GM18867 (cell line): ENCODE results near the gene MAML2.

Experiments used
- ATAC-seq: cut with Tn5 transposase; IDR thresholded peaks from one replicate; pipeline ENCODE4 v1.9.1; 2021; ENCODE audit warnings: mild to moderate bottlenecking, moderate library complexity; ENCODE audit not compliant: unreplicated experiment

MAML2 gene

DNA sequence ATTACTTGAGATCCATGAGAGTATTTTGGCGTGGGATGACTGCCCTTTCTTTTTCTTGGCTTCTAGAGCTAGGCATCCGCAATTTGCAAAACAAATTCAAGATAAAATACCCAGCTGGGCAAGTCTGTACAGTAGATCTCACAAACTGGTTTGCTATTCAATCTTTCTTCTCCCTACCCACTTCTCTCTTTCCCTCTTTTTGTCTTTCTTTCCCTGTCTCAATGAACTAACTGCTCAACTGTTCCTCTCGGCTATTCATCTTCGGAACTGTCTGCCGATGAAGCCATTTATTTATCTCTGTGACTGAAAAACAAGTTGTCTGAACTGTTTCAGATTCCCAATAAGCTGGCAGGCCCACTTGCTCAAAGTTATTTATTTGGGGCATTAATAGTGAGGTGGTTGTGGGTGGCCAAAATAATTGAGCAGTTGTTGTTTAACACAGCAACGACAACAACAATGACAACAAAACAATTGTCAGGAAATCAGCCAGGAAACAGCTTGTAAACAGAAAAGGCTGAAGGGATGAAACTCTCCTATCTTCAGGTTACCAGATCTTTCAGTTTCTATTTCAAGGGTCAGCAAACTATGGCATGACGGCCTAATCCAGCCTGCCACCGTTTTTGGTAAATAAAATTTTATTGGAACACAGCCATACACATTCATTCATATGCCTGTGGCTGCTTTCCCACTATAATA, 343.1 kb downstream of the MAML2 start:
- no peak for ATAC-seq

DNA sequence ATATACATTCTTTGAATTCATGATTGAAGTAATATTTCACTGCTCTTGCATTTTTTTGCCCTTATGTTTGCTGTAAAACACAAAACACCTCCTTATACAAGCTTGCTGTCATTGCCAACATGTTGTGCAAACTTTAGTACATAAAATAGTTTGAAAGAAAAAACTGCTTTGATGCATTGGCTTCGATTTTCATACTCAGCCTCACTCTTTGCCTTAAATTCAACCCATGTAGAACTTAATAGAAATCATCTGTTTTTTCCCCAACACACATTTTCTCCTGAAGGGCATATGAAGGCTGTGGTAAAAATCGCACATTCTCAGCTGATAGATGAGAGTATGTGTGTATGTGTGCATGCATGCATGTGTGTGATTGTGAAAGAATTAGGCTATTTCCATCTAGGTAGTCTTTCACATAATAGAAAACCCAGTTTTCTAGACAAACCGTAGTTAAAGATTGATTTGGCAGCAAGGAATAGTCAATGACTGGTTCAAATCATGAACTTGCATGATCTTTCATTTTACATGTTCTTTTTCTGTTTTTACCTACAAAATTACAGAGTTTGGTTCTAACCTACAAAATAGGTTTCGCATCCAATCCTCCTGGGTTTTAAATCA, 346.3 kb downstream of the MAML2 start:
- ATAC-seq, result no peak

DNA sequence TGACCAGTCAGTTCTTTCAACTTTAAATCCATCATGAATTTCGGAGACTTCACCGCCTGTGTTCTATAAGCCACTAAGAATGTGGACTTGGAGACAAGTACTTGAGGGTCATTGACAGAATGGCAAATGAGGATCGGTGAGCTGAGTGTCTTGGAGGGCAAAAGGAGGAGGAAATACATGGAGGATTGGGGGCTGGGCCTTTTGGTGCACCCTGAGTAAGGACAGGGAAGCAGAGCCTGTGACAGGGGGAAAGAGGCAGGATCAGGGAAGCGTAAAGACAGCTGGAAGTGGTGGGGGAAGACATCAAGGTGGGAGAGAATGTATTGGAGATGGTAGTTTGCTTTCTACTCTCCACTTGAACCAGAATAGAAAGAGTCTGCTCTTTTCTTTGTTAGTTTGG, 348.7 kb downstream of the MAML2 start:
- no peak for ATAC-seq

DNA sequence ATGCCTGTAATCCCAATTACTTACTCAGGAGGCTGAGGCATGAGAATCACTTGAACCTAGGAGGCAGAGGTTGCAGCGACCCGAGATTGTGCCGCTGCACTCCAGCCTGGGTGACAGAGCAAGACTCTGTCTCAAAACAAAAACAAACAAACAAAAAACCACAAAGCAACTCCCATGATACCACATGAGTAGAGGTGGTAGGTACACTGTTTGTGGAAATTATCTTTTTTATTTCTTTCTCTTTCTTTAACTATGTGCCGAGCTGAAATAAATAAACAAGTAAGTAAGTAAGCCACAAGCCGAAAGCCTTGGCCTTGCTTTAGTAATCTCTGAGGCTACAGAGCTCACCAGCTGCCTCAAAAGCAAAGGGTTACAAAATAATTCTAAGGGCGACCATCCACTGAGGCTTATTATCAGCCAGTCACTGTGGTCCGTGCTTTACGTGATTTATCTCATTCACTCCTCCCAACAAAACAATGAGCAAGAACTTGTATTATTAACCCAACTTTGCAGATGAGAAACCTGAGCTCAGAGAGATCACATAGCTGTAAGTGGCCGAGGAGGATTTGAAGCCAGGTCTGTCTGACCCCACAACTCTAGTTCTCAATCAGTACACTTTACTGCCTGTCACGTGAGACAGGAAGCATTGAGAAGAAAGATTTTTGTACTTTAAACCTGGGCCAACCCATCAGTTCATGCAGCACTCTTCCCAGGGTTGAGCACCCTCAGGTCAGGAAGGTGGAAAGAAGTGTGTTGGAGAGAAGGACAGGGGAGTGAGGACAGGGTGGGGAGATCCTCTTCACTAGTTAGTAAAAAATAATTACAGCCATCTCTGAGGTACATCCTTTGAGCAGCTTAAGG, 349.3 kb downstream of the MAML2 start:
- ATAC-seq, result no peak

DNA sequence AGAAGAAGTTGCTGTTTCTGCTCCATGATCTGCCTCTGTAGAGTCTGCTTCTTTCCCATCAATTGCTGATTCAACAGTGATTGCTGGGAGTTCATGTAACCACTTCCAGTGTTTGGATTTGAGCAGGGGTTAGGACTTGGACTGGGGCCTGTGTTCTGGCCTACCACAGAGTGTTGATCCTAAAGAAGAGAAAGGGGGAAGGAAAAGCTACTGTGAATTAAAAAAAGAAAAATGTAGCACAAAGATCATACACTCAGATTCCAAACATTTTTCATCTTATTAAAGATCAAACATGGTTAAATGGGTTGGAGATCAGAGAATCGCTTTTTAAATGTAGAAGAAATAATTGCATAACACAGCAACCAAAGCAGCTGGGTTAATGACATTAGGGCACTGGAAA, 351.4 kb downstream of the MAML2 start:
- ATAC-seq, result no peak

DNA sequence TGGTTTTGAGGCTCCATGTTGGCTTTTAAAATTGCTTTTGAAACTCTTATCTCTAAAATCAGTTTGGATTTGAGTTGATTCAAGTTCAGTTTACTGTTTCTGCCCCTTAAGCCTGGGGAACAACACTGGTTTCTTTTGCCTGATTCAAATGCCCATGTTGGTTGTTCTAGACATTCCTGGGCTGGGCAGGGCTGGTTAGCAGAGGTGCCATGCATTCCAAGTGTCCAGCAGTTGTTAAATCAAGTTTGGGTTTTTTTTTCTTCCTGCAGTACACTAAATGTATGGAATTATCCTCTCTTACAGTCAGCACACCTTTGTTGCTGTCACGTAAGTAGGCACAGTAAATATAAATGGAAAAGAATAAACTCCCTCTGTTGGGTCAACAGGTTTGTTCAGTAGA, 351.9 kb downstream of the MAML2 start:
- no peak for ATAC-seq

DNA sequence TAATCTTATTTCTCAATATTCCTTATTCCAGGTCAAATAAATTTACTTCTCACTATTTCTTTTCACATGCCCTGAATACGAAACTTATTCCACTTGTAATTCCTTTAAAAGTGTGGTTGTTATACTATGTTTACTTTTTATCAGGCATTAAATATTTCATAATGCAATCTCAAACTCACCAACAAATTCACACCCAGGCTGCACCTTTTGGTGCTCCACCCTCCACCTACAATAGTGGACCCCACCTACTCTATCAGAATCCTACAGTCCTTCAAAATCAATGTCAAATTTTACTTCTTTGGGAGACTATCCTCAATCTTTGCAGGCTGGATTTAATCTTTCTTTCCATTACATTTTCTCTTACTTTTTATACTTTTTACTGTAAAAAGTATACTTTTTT, 353.2 kb downstream of the MAML2 start:
- ATAC-seq, result no peak

DNA sequence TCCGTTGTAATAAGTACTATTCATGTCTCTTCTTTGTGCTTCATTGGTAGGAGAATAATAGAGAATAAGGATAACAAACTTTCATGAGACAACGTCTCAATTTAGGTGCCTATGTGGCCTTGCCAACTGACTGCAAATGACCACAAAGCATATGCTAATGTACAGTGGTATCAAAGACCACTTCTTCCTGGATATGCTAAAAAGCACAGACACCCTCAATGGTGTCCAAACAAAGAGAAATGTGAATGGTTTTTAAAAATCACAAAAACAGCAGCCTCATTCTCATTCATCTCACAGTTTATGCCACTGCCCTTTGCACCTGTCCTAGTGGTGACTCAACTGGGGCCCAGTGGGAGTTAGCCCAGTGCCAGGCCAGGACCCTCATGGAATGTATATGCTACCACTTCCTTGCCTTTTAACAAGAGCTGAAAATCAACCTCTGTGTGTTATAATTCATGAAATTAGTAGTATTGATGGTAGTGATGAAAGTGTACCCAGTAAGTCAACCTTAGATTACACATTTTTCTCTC, 353.9 kb downstream of the MAML2 start:
- no peak for ATAC-seq

DNA sequence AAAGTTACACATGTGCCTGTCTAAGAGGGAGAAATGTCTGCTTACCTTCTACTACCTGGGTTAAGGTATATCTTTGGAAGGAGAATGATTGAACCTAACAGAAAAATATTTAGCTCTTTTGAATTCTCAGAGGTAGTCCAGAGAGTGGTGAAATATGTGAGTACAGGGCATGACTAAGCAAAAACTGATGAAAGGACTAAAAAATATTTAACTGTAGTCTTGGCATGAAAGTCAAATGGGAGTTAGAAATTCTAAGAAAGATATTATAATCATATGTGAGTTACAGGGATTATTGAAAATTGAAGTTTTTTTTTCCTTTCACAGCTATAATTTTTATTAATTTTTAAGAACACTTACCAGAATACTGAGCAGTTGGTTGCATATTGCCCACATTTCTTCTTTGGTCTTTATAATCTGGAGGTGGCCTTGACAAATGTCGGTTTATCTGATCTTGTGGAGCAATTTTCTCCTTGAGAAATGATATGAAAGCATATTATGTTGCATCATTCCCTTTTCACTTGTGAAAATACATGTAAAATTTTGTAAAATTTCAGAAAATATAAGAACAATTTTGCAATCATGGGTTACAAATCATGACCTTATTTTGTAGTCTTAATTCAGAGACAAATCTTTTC, 357.7 kb downstream of the MAML2 start:
- no peak for ATAC-seq

DNA sequence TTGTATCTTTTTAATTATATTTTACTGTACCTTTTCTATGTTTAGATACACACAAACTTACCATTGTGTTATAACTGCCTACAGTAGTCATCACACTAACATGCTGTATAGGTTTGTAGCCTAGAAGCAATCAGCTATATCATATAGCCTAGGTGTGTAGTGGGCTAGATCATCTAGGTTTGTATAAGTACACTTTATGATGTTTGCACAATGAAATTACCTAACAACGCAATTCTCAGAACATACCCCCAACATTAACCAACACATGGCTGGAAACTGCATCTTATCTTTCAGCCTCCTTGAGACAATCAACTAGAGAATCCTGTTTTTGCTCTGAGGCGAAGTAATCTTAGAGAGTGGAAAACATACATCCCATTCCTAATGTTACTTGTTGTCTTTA, 358.9 kb downstream of the MAML2 start:
- ATAC-seq, result no peak

DNA sequence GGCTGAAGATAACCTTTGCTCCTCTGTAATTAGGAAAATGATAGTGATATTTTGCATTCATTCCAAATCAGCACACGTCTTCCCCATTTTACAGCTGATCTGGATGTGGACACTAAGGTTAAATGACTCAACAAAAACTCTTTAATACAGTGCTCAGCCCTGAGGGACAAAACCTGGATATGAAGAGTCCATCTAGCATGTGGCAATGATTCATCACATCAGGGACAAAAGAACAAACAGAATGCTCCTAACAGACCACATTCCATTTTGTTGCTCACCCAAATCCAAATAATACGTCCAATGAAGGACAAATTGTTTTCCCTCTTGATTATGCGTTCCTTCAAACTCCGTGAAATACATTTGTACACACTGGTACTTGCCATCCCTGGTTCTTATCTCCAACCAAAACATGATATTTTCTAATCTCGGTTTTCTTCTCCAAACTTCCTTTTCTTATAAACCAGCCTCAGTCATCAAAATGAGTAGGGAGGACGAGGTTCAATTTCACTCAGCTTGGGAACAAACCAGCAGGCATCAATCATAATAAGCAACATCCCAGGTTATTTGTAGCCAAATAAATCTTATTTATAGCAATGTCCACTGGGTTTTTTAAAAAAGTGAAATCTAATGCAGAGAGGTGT, 365.3 kb downstream of the MAML2 start:
- no peak for ATAC-seq

DNA sequence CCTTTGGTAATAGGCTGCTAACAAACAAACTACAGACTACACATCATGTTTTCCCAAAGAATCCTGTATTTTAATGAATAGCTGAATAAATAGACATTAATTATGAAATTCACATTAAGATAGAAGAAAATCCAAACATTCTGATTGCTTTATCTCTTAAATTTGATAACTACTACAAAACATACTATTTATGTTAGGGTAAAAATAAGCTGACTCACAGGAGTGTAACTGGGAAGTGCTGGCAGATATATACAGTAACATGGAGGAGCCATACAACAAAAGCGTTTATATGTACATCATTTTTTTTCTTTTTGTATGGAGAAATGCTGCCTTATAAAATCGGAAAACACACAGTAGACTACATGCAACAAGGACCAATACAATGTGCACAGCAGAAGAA, 366.4 kb downstream of the MAML2 start:
- no peak for ATAC-seq

DNA sequence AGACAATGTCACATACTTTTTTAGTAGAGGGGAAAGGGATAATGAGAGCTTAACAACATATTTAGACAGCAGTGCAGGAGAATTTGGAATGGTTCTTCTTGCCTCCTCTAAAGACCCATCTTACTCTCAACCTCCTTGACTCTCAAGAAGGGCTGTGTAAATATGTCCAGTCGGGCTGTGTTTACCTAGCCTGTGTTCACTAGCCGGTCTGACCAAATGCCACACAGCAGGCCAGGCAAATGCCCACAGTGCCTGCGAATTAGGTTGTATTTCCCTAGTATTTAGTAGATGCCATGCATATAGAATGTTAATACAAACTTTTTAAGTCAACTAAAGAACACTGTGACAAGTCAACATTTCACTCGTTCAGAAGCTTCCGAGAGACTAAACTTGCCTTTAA, 367.7 kb downstream of the MAML2 start:
- ATAC-seq, result no peak

DNA sequence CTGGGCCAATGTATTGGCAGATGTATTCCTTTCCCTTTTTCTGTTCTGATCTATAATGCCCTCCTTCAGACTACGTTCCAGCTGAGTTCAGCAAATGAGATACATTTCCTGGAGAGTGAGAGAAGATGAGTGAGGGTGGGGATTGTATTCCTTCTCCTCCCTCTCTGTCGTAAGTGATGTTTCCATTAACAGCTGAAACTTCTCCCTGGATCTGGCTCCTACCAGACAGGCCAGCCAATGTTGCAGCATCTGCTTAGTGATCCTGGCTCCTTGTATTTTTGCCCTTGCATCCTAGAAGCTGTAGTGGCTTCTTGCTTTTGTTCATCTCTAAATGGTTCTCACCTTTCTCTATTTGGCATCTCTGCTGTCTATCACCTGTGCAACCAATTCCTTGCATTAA, 370.9 kb downstream of the MAML2 start:
- ATAC-seq, result no peak

DNA sequence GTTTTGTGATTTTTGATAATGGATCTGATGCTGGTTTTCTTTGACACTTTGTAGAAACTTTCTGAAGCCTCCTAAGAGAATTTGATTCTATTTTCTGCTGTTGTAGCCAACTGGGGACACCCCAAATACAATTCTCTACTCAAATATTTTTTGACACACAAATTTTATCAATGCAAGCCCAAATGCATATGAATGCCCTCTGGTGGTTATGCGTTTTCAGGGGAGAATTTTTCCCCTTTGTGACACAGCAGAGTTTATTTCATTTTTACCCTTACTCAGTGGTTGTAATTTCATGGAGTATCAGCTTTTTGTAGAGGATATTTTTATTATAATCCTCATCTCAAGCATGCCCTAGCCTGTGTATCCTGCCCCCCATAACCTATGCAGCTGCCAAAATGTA, 374.4 kb downstream of the MAML2 start:
- ATAC-seq, result no peak

DNA sequence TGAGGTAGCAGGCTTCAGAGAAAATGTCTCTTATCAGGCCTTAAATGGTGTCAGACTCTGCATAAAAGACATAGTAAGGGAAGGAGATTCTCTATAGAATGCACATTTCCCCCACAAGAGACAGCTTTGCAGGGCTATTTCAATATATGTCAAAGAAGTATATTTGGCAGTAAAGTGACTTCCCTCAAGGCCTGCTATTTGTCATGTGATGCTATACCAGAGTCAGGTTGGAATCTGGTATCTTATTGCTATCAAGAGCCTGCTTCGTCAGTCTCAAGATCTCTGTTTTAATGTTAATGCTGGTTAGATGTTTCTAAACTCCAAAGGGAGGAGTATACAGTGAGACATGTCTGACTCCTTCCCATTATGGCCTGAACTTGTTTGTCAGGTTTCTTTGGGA, 378.7 kb downstream of the MAML2 start:
- no peak for ATAC-seq

DNA sequence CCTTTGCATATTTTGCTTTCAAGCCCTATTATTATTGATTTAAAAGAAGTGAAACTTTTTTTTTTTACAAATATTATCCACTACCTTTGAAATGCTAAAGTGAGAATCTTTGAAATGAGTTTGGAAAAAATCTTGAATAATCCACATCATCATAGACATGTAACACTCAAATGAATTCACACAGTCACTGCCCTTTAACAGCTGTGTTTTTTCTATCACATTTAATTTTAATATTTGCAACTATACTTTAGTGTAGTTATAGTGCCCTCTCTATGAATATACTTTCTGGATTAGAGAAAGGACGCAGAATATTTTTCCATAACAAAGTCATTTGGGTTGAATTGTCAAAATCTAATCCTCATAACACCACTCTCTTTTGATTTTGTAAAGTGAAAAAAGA, 381.2 kb downstream of the MAML2 start:
- ATAC-seq, result no peak

DNA sequence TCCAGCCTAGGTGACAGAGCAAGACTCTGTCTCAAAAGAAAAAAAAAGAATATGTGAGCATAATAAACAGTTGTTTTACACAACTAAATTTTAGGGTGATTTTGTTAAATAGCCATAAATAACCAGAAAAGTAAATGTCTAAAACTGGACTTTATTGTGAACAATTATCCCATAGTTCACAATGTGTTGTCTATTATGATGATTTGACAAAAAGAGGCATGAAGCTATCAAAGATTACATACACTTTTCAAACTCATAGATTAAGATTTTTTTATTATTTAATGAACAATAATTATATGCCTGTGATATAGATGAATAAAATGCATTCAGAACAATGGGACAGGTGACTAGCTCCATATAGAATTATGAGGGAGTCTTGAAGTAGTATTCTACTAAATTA, 392.1 kb downstream of the MAML2 start:
- no peak for ATAC-seq

DNA sequence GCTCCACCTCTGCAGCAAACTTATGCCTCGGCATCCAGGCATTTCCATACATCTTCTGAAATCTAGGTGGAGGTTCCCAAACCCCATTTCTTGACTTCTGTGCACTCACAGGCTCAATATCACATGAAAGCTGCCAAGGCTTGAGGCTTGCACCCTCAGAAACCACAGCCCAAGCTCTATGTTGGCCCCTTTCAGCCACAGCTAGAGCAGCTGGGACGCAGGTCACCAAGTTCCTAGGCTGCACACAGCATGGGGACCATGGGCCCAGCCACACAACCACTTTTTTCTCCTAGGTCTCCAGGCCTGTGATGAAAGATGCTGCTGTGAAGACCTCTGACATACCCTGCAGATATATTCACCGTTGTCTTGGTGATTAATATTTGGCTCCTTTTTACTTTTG, 394.4 kb downstream of the MAML2 start:
- no peak for ATAC-seq

DNA sequence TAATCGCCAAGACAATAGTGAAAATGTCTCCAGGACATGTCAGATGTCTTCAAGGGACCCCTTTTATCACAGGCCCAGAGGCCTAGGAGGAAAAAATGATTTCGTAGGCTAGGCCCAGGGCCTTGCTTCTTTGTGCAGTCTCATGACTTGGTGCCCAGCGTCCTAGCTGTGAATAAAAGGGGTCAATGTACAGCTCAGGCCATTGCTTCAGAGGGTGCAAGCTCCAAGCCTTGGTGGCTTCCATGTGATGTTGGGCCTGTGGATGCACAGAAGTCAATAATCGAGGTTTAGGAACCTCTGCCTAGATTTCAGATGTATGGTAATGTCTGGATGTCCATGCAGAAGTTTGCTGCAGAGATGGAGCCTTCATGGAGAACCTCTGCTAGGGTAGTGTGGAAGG, 398.4 kb downstream of the MAML2 start:
- no peak for ATAC-seq

DNA sequence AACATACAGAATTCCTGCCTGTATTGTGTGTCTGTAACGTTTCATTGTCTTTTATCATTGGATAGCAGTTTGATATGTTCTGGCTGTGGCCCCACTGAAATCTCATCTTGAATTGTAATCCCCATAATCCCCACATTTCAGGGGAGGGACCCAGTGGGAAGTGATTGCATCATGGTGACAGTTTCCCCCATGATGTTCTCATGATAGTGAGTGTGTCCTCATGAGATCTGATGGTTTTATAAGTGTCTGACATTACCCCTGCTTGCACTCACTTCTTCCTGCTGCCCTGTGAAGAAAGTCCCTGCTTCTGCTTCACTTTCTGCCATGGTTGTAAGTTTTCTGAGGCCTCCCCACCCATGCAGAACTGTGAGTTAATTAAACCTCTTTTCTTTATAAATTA, 399.4 kb downstream of the MAML2 start:
- ATAC-seq, result no peak
